ENCODE data around the gene IL3RA.

Gene IL3RA

DNA sequence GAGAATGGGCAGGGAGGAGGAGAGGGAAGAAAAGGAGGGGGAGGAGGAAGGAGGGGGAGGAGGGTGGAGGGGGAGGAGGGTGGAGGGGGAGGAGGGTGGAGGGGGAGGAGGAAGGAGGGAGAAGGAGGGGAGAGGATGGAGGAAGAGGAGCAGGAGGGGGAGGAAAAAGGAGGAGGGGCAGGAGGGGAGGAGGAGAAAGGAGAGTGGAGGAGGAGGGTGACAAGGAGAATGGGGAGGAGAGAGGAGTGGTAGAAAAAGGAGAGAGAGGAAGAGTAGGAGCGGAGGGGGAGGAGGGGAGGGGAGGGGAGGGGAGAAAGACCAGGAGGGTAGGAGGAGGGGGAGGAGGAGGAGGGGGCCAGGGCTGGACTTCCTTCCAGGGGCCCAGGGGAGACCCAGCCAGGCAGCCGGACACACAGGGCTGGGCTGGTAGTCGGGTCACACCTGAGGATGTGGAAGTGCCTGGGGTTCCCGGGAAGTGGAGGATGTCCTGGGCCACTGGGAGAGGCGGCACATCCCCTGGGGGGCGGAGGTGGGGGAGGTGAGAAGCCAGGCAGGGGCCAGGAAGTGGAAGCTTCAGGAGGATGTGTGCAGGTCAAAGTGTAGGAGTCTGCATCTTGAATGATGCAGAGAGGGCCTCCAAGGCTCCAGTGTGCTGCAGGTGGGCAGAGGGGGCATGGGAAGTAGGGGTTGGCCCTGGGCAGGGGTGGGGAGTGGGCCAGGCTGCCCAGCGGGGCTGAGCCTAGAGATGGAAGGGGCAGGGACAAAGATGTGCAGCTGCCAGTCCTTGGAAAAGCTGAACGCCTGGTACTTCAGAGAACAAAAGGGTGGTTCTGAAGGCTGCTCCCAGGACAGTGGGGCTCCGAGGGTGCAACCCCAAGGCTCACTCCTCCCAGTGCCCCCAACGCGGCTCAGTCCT lies 18.8 kb downstream of the IL3RA start:
- no peak overlapping the region for H3K4me3 ChIP-seq (ENCODE audit: low read depth, low read length)
- DNase-seq (ENCODE audit: low read depth), result no peak
- TF ChIP-seq, protein P1, sequence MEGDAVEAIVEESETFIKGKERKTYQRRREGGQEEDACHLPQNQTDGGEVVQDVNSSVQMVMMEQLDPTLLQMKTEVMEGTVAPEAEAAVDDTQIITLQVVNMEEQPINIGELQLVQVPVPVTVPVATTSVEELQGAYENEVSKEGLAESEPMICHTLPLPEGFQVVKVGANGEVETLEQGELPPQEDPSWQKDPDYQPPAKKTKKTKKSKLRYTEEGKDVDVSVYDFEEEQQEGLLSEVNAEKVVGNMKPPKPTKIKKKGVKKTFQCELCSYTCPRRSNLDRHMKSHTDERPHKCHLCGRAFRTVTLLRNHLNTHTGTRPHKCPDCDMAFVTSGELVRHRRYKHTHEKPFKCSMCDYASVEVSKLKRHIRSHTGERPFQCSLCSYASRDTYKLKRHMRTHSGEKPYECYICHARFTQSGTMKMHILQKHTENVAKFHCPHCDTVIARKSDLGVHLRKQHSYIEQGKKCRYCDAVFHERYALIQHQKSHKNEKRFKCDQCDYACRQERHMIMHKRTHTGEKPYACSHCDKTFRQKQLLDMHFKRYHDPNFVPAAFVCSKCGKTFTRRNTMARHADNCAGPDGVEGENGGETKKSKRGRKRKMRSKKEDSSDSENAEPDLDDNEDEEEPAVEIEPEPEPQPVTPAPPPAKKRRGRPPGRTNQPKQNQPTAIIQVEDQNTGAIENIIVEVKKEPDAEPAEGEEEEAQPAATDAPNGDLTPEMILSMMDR (IDR thresholded peaks at IDR 0.05; ENCODE audit: control insufficient read depth, extremely low read depth, insufficient read depth), result no peak

DNA sequence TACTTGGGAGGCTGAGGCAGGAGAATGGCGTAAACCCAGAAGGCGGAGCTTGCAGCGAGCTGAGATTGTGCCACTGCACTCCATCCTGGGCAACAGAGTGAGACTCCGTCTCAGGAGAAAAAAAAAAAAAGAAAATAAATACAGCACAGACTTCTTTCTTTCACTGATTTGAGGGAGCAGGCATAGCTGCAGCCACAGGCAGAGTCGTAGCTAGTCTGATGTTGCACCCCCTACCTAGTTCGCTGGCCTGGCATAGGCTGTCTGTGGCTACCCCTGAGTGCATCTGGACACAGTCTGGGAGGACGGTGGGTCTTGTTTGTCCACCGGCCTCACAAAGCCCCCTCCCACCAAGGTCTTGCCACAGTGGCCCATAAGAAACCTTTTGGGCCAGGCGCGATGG lies 21.4 kb downstream of the IL3RA start:
- no peak for DNase-seq (ENCODE audit: low read depth)
- TF ChIP-seq, protein P1 (IDR thresholded peaks at IDR 0.05; ENCODE audit: control insufficient read depth, extremely low read depth, insufficient read depth), result no peak
- no peak overlapping the region for H3K4me3 ChIP-seq (ENCODE audit: low read depth, low read length)

DNA sequence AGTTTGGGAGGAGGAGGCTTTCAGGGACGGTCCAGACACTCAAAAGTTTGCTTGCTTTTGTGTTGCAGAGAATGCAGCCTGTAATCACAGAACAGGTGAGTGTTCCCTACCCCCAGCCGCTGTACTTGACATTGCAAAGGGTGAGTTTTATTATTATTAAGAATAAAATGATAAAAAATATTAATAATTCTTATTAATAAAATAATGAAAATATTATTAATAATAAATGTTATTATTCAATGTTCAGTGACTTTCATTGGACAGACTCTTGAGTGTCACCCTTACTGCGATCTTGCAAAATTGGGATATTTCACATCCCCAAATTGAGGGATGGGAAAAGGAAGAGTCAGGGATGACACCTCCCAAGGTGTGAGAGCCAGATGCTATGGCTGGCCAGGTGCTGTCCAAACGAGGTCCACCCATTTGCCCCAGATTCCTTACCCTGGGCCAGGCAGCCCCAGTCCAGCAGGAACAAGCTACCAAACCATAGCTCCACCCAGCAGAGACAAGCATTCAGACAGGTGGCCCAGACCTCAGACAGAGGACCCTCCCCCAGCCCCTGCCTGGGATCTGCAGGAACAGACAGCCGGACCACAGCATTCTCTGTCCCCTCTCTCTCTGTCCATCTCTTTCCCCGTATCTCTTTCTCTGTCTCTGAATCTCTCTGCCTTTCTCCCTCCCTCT lies 22.4 kb downstream of the IL3RA start:
- TF ChIP-seq, protein P1 (IDR thresholded peaks at IDR 0.05; ENCODE audit: control insufficient read depth, extremely low read depth, insufficient read depth), result no peak
- no peak for DNase-seq (ENCODE audit: low read depth)
- H3K4me3 ChIP-seq (ENCODE audit: low read depth, low read length), result no peak overlapping the region

DNA sequence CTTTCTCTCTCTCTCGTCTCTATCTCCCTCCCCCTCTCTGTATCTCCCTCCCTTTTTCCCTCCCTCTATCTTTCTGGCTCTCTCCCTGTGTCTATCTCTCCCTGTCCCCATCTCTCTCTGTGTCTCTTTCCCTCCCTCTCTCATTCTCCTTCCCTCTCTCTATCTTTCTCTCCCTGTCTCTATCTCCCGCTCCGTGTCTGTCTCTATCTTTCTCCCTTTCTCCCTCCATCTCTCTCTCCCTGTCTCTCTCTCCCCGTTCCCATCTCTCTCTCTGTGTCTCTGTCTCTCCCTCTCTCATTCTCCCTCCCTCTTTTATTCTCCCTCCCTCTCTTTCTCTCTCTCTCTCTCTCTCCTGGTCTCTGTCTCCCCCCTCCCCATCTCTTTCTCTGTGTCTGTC lies 22.9 kb downstream of the IL3RA start:
- TF ChIP-seq, protein P1 (IDR thresholded peaks at IDR 0.05; ENCODE audit: control insufficient read depth, extremely low read depth, insufficient read depth), result no peak
- H3K4me3 ChIP-seq (ENCODE audit: low read depth, low read length), result no peak overlapping the region
- no peak for DNase-seq (ENCODE audit: low read depth)

DNA sequence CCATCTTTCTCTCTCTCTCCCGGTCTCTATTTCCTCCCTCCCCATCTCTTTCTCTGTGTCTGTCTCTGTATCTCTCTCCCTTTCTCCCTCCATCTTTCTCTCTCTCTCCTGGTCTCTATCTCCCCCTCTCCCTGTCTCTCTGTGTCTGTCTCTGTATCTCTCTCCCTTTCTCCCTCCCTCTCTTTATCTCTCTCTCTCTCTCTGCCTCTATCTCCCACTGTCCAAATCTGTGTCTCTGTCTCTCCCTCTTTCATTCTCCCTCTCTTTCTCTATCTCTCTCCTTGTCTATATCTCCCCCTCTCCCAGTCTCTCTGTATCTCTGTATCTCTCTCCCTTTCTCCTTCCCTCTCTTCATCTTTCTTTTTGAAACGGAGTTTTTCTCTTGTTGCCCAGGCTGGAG lies 23.6 kb downstream of the IL3RA start:
- DNase-seq (ENCODE audit: low read depth), result no peak
- TF ChIP-seq, protein P1 (IDR thresholded peaks at IDR 0.05; ENCODE audit: control insufficient read depth, extremely low read depth, insufficient read depth), result no peak
- no peak overlapping the region for H3K4me3 ChIP-seq (ENCODE audit: low read depth, low read length)

DNA sequence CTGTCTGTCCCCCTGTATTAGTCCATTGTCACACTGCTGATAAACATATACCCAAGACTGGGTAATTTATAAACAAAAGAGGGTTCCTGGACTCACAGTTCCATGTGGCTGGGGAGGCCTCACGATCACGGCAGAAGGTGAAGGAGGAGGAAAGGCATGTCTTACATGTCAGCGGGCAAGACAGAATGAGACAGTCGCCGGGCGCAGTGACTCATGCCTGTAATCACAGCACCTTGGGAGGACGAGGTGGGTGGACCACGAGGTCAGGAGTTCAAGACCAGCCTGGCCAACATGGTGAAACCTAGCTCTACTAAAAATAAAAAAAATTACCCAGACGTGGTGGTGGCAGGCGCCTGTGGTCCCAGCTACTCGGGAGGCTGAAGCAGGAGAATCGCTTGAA lies 24.7 kb downstream of the IL3RA start:
- TF ChIP-seq, protein P1 (IDR thresholded peaks at IDR 0.05; ENCODE audit: control insufficient read depth, extremely low read depth, insufficient read depth), result no peak
- H3K4me3 ChIP-seq (ENCODE audit: low read depth, low read length), result no peak overlapping the region
- no peak for DNase-seq (ENCODE audit: low read depth)

All from LNCaP clone FGC (cell line).